Measurements from ENCODE around the gene SPNS1.

- TF ChIP-seq, protein P1, sequence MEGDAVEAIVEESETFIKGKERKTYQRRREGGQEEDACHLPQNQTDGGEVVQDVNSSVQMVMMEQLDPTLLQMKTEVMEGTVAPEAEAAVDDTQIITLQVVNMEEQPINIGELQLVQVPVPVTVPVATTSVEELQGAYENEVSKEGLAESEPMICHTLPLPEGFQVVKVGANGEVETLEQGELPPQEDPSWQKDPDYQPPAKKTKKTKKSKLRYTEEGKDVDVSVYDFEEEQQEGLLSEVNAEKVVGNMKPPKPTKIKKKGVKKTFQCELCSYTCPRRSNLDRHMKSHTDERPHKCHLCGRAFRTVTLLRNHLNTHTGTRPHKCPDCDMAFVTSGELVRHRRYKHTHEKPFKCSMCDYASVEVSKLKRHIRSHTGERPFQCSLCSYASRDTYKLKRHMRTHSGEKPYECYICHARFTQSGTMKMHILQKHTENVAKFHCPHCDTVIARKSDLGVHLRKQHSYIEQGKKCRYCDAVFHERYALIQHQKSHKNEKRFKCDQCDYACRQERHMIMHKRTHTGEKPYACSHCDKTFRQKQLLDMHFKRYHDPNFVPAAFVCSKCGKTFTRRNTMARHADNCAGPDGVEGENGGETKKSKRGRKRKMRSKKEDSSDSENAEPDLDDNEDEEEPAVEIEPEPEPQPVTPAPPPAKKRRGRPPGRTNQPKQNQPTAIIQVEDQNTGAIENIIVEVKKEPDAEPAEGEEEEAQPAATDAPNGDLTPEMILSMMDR (IDR thresholded peaks at IDR 0.05) = no peak
- TF ChIP-seq REST (IDR thresholded peaks at IDR 0.05) = no peak
- TF ChIP-seq, protein P2, sequence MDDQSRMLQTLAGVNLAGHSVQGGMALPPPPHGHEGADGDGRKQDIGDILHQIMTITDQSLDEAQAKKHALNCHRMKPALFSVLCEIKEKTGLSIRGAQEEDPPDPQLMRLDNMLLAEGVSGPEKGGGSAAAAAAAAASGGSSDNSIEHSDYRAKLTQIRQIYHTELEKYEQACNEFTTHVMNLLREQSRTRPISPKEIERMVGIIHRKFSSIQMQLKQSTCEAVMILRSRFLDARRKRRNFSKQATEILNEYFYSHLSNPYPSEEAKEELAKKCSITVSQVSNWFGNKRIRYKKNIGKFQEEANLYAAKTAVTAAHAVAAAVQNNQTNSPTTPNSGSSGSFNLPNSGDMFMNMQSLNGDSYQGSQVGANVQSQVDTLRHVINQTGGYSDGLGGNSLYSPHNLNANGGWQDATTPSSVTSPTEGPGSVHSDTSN (IDR thresholded peaks at IDR 0.05) = no peak
- TF ChIP-seq, protein P3, sequence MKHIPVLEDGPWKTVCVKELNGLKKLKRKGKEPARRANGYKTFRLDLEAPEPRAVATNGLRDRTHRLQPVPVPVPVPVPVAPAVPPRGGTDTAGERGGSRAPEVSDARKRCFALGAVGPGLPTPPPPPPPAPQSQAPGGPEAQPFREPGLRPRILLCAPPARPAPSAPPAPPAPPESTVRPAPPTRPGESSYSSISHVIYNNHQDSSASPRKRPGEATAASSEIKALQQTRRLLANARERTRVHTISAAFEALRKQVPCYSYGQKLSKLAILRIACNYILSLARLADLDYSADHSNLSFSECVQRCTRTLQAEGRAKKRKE (CRISPR knock-in tag; IDR thresholded peaks at IDR 0.05; ENCODE audit: low read depth) = no peak
- no peak for TF ChIP-seq MAZ (IDR thresholded peaks at IDR 0.05; ENCODE audit: borderline replicate concordance, low read depth, low read length)
- no peak for TF ChIP-seq EP300 (IDR thresholded peaks at IDR 0.05)
These were observed 55.7 kb downstream of the SPNS1 start for GRCh38 chr16:29030086-29030840.

Data from A549 (cell line).